Stimulated activated CD8-positive, alpha-beta memory T cell treated with anti-CD3 and anti-CD28 coated beads, Interleukin-4, amount 100 ng/mL, for 1 hour (primary cell): ENCODE results near the gene EID1.
A peak's percentile ranks its signal among the peaks of the same experiment; 100 is the strongest.
"Not testable (repeated sequence)": the region's sequence is repeated elsewhere in the genome, so short reads cannot be mapped to it uniquely, and the experiment has no call there.

Experiments used
- DNase-seq, 2 donors: peaks; one replicate each; pipeline ENCODE4 v3.0.0-alpha.2; 2020; ENCODE audit warnings: low read depth in 2 of 2, low spot score in 1 of 2

The EID1 gene

GRCh38 chr15:48877630-48878595 is at the start of gene EID1:
EID1 (plus strand) TSS chr15:48878134; CDS start chr15:48878177, 43 bp downstream.
- peak; percentile 80 to 87 for DNase-seq

- no peak for DNase-seq
These were observed 49.5 kb upstream of the EID1 start for GRCh38 chr15:48828471-48828870.

- no peak for DNase-seq
These were observed 49.0 kb upstream of the EID1 start for GRCh38 chr15:48828906-48829305.

DNA sequence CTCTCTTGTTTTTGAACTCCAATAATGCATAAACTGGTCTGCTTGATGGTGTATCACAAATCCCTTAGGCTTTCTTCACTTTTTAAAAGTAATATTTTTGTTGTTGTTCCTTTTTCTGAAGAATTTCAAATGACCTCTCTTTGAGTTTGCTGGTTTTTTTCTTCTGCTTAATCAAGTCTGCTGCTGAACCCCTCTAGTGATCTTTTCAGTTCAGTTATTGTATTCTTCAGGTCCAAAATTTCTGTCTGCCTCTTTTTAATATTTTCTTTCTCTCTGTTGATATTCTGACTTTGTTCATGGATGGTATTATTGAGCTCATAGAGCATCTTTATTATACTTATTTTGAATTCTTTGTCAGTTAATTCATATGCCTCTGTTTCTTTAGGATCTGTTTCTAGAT is 45.3 kb upstream of the EID1 start:
- no peak for DNase-seq

DNA sequence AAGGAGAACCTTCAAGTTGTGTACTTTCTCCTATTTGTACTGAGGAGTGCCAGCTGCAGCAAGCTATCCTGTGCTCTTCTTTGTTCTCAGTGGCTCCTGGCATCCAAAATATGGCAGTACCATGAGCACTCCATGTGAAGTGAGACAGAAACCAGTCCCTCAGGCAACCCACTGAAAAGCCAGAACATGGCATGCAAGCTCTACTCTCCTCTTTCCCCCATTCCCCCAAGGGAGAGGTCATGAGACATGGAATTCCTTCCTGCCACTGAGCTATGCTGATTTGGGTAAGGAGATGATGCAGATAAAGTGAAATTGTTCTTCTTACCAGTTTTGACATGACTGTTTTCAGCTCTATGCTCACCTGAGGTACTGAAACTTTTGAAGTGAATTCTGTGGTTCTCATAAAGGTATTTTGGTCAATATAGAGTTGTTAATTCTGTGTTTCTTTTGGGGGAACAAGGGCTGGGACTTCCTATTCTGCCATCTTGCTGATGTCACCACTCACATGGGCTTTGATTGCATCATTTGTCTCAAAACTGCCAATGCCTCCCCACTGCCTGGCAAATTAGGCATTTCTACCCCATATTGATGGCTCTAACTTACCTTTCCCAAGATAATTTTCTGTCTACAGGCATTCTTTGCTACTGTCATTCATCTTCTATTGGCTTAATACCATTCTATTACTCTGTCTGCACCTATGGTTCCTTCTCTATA is 44.3 kb upstream of the EID1 start:
- no peak for DNase-seq

DNA sequence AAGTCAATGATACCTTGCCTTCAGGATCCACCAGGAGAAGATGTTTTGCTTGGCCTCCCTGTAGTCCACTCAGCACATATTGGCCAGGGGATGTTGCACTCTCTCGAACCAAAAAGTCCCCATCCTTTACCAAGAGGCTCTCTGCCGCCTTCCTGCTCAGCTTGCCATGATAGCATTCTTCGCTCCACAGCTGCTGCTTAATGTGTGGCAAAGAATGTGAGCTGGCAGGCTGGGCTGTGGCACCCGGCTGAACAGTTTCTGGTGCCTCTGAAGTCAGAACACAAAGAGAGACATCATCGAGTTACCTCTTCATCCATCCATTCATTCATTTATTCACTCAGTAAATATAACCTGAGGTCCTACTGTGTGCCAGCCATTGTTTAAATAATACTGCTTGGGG is 43.2 kb upstream of the EID1 start:
- DNase-seq, result no peak

GRCh38 chr15:48842501-48842900 is 35.4 kb upstream of the EID1 start:
- DNase-seq, result no peak

DNA sequence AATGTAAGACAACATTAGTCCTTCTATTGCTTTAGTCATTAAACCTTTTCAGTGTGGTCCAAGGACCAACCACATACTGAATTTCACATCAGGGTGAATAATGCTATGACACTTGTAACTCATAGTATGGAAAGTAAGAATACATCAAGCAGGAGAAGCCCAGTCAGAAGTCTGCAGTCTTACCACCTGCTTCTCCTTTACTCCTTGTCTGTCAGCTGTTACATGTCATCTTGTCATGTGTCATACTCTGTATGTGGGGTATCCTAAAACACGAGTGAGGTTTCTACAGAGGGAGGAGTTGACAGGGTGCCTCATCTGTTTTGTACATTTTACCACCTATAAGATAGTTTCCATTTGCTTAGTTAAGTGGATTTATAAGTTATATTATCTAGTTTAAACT is 32.8 kb upstream of the EID1 start:
- no peak for DNase-seq

GRCh38 chr15:48850648-48851047 is 27.3 kb upstream of the EID1 start:
- no peak for DNase-seq

DNA sequence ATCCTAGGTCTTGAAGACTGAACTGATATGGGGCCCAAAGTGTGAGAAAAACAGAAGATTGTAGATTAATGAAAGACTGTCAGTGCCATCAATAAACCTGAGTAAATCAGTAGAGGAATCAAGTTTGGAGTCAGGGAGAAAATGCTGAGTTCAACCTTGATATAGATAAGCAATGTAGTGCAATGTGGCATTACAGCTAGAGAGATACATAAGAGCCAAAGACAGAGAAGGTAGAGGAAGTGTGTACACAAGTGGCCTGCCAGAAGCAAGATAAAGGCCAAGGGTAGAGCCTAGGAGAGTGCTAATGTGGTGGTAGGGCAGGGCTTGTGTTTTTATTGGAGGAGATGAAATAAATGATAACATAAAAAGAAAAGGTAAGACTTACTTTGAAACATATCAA is 26.0 kb upstream of the EID1 start:
- no peak for DNase-seq

GRCh38 chr15:48854434-48854833 is 23.5 kb upstream of the EID1 start:
- not testable (repeated sequence) for DNase-seq

DNA sequence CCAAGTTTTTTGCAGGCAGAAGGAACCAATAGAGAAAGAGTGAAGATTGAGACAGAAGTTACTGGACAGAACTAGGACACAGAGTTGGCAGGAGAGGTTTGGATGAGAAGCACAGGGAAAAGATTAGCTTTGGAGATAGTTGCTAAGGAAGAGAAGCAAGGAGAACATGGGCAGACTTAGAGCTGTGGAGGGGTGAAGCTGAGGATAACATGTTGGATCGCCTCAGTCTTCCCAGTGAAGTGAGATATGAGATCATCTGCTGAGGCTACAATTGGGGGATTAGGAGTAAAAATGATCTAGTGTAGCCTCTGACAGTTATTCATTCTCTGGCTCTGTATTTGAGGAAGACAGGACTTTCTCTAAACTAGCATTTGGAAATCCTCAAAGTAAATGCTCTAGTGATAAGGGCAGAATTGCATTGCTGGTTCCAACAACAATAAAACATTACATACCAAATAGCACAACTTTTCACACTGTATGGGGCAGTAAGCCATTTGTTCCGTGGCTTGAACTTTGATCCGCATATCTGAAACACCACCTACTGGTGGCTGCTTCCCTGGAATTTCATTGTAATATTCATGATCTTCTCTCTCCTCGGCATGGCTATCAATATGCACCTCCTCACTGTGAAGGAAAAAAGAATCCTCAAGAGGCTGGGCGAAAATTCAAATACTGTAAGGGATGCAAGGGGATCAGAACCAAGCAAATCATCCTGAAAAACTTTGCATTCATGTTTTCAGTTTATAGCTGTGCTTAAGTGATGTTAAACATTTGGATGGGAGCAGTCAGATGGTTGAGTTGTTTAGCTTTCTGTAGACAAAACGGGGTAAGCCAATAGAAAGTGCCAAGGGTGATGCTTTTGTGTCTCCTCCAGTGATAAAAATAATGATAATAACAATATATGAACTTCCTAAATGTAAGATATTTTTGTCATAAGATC is 22.2 kb upstream of the EID1 start:
- no peak for DNase-seq

- no peak for DNase-seq
These were observed 21.0 kb upstream of the EID1 start for GRCh38 chr15:48856942-48857341.

DNA sequence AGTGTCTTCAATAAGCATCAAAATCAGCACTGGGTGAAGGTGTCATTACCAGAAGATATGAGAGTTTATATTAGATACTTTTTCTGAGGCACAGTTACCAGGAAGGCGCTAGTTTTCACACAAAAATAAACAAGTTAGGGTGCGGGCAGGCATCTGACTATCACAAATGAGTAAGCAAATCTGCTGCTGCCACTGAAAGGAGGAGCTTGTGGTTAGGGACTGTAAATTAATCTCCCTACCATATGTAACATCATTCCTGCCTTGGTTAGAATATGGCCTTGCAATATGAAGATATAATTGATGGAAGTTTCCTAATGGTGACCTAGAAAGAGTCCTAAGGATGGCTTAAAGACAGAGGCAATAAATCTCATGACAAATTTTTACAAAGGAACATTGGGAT is 19.5 kb upstream of the EID1 start:
- no peak for DNase-seq

GRCh38 chr15:48859426-48859825 is 18.5 kb upstream of the EID1 start:
- no peak for DNase-seq

GRCh38 chr15:48861813-48862431 is 16.0 kb upstream of the EID1 start:
- DNase-seq, result no peak

DNA sequence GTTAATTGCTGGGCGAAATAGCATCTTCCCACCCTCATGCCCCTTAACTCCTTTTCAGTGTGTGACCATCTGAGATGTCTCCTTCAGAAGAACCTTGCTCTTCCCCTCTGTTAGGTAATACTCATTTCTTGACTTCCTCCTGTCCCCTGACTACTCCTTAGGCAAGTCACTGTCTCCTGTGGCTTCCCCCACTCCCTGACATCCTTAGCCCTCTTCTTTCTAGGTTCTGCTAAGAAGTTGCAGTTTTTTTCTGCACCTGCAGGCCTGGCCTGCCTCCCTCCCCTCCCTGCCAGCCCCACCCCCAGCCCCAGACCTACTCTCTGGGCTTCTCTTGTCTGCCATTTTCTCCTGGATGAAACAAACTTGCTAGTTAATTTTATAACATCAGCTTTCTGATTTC is 15.2 kb upstream of the EID1 start:
- no peak for DNase-seq

- DNase-seq, result no peak
These were observed 12.4 kb upstream of the EID1 start for GRCh38 chr15:48865370-48866079.

GRCh38 chr15:48866141-48866563 is 11.8 kb upstream of the EID1 start:
- DNase-seq, result no peak

DNA sequence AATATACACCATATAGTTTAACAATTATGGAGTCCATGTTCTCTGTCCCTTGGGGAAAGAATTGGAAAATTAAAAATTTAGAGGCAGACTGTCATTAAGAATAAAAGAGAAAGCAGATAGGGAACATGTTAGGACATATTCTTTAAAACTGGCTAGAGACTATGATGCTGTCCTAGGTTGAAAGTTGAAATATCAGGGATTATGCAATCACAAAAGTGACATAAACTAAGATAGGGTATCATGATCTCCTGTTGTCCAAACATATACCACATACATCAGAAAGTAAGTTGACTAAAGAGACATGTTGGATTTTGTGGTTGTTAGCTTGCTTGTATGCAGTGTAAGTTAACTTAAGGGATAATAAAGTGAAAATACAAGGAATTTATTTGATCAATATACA is 9.9 kb upstream of the EID1 start:
- no peak for DNase-seq
